Panc1 (cell line): Measurements from ENCODE around the gene GRN. TPM values are rescaled to one million over a fixed set of nuclear protein-coding genes. Genes with fewer than 3 reads are reported as not detected.

ENCODE experiments used
- ATAC-seq: fragments of 200-7000 bp; cut with Tn5 transposase; 2 replicates; pipeline ENCODE4 v1.9.1; 2020; ENCODE audit warnings: mild to moderate bottlenecking, moderate library complexity
- BruUV-seq: library from RNA; stranded (reverse); fragments of 400-500 nt; replicated peaks from 2 replicates; lab custom pipeline; 2021; lab: Mats Ljungman, UMichigan
- CTCF ChIA-PET: fragments of 300-600 bp; sonication (Branson Sonifier 250); formaldehyde crosslinking; loops from one replicate; lab custom pipeline; 2022; ENCODE audit warnings: antibody characterized with exemption; lab: Charles Lee
- POLR2A ChIA-PET: fragments of 300-600 bp; sonication (Branson Sonifier 250); formaldehyde crosslinking; loops from one replicate; lab custom pipeline; 2022; ENCODE audit warnings: antibody characterized with exemption; lab: Charles Lee
- DNase-seq: peaks from one replicate; pipeline ENCODE4 v3.0.0-alpha.2; 2010; ENCODE audit warnings: low read depth, low spot score
- H3K27ac ChIP-seq: 2 replicates; pipeline ENCODE4 v1.5.1; 2011; ENCODE audit warnings: mild to moderate bottlenecking, low read length, inconsistent platforms
- H3K27me3 ChIP-seq: fragments of 200-500 bp; sonication (Bioruptor generic); 2 replicates; pipeline ENCODE4 v1.6.0; 2014; ENCODE audit warnings: low read length, inconsistent platforms; ENCODE audit not compliant: control insufficient read depth, insufficient read depth
- H3K36me3 ChIP-seq: fragments of 200-500 bp; sonication (Bioruptor generic); 2 replicates; pipeline ENCODE4 v1.5.1; 2014; ENCODE audit warnings: inconsistent platforms, mild to moderate bottlenecking, low read length, moderate library complexity; ENCODE audit not compliant: control insufficient read depth, insufficient read depth
- H3K4me1 ChIP-seq: 2 replicates; pipeline ENCODE4 v1.5.1; 2011; ENCODE audit warnings: inconsistent platforms, mild to moderate bottlenecking, low read length, moderate library complexity; ENCODE audit not compliant: control insufficient read depth, insufficient read depth
- H3K4me3 ChIP-seq, 2 experiments: 2 replicates each; pipeline ENCODE4 v1.5.1; 2011 to 2012; ENCODE audit warnings: low read depth in 2 of 2, low read length in 2 of 2, mild to moderate bottlenecking in 2 of 2, inconsistent platforms in 1 of 2, moderate library complexity in 1 of 2
- H3K9me3 ChIP-seq: fragments of 200-500 bp; sonication (Bioruptor generic); 2 replicates; pipeline ENCODE4 v1.5.1; 2014; ENCODE audit warnings: low read depth, mild to moderate bottlenecking, inconsistent platforms, low read length, moderate library complexity; ENCODE audit not compliant: control insufficient read depth, insufficient read depth
- CTCF ChIP-seq: fragments of 450-650 bp; IDR thresholded peaks from 2 replicates; pipeline ENCODE4 v1.5.1; 2017; ENCODE audit warnings: mild to moderate bottlenecking
- POLR2AphosphoS5 ChIP-seq: IDR thresholded peaks from 2 replicates; pipeline ENCODE4 v1.6.1; 2012; ENCODE audit warnings: mild to moderate bottlenecking, low read depth, low read length, moderate library complexity
- REST ChIP-seq, 2 experiments: IDR thresholded peaks; 2 replicates each; pipeline ENCODE4 v1.6.1; 2011 to 2012; ENCODE audit warnings: low read depth in 2 of 2, control low read depth in 1 of 2, low read length in 1 of 2, mild to moderate bottlenecking in 1 of 2, moderate library complexity in 1 of 2; ENCODE audit not compliant: insufficient read depth in 1 of 2
- SIN3A ChIP-seq: IDR thresholded peaks from 2 replicates; pipeline ENCODE4 v1.6.1; 2012; ENCODE audit warnings: low read depth, mild to moderate bottlenecking, low read length, moderate library complexity, borderline replicate concordance; ENCODE audit not compliant: insufficient read depth
- TCF7L2 ChIP-seq: IDR thresholded peaks from 2 replicates; pipeline ENCODE4 v1.6.1; 2011; ENCODE audit warnings: mild to moderate bottlenecking, low read depth, low read length, inconsistent platforms
- in situ Hi-C: cut with HindIII; loops from 2 replicates; pipeline ENCODE4 v1.10.0; 2016; ENCODE audit warnings: low sequenced_read_pairs, low pct_unique_long_range_greater_than_20kb
- intact Hi-C: fragments of 100-400 bp; cut with micrococcal nuclease; formaldehyde crosslinking; loops from one replicate; pipeline ENCODE4 v1.10.0; 2022; ENCODE audit not compliant: unreplicated experiment
- total RNA-seq: library from RNA; stranded (reverse); gene quantifications from one replicate; pipeline ENCODE4 v1.2.1, GENCODE V29; 2021; ENCODE audit not compliant: unreplicated experiment

The GRN gene
- total RNA-seq, 1 experiment from 2014 or later, result 304 TPM

GRCh38 chr17:44381810-44382305, 36.8 kb downstream of the GRN start:
- Histone ChIP-seq H3K27me3 (no peaks in the 10 kb centered on the region), H3K4me3 (no peak overlapping the region), H3K36me3 (no peaks in the 10 kb centered on the region), H3K9me3 (no peaks in the 10 kb centered on the region), H3K4me1 (peaks cover 2% of the 10 kb centered on the region; the same call in 1 of the 2 replicates), H3K27ac (no peak overlapping the region)
- in situ Hi-C loops (no loop called here), intact Hi-C loops (no loop called here)
- ChIA-PET CTCF (no interaction called here), POLR2A (interaction anchor here (0.6 to 0.7 kb wide), 2 partner anchors 198 to 444 kb away, joined by 4 to 5 read pairs; no protein-coding TSS in a partner anchor)
- ATAC-seq (no peak), DNase-seq (no peak)
- BruUV-seq, result no TSS peak
- no peak for TF ChIP-seq TCF7L2
- no peak for TF ChIP-seq SIN3A
- no peak for TF ChIP-seq CTCF
- no peak for TF ChIP-seq POLR2AphosphoS5
- no peak for TF ChIP-seq REST (IDR thresholded peaks at IDR 0.05; ENCODE audit: insufficient read depth in 1 of 2, low read depth in 2 of 2, low read length in 1 of 2)

- ChIA-PET POLR2A (no interaction called here), CTCF (no interaction called here)
- H3K9me3 ChIP-seq, result no peaks in the 10 kb centered on the region
- H3K4me3 ChIP-seq, result no peak overlapping the region
- H3K27ac ChIP-seq, result no peak overlapping the region
- no peak for ATAC-seq
- intact Hi-C loops, result no loop called here
- H3K27me3 ChIP-seq, result no peaks in the 10 kb centered on the region
- no peaks in the 10 kb centered on the region for H3K36me3 ChIP-seq
- no peak for DNase-seq
- BruUV-seq, result no TSS peak
- in situ Hi-C loops, result no loop called here
- H3K4me1 ChIP-seq, result peaks cover 2% of the 10 kb centered on the region; the same call in 1 of the 2 replicates
- TF ChIP-seq CTCF, result no peak
- no peak for TF ChIP-seq TCF7L2
- TF ChIP-seq POLR2AphosphoS5, result no peak
- no peak for TF ChIP-seq REST (IDR thresholded peaks at IDR 0.05; ENCODE audit: insufficient read depth in 1 of 2, low read depth in 2 of 2, low read length in 1 of 2)
- no peak for TF ChIP-seq SIN3A
Measured at GRCh38 chr17:44382917-44383316, 37.8 kb downstream of the GRN start.
